Measurements from ENCODE around the gene NUP93.
"Not testable (repeated sequence)": the region's sequence is repeated elsewhere in the genome, so short reads cannot be mapped to it uniquely, and the experiment has no call there.

NUP93 gene

GRCh38 chr16:56870276-56870888 is 140.5 kb downstream of the NUP93 start:
- DNase-seq (ENCODE audit: low spot score), result no peak

- no peak for DNase-seq (ENCODE audit: low spot score)
These were observed 141.3 kb downstream of the NUP93 start for GRCh38 chr16:56871172-56871593.

- no peak for DNase-seq (ENCODE audit: low spot score)
These were observed 143.0 kb downstream of the NUP93 start for GRCh38 chr16:56872863-56873391.

- DNase-seq (ENCODE audit: low spot score), result no peak
These were observed 144.9 kb downstream of the NUP93 start for GRCh38 chr16:56874800-56875199.

- DNase-seq (ENCODE audit: low spot score), result peak; percentile 26
These were observed 146.1 kb downstream of the NUP93 start for GRCh38 chr16:56876048-56876447.

GRCh38 chr16:56877486-56878182 is 147.7 kb downstream of the NUP93 start:
- DNase-seq (ENCODE audit: low spot score), result no peak

GRCh38 chr16:56878282-56878854 is 148.4 kb downstream of the NUP93 start:
- DNase-seq (ENCODE audit: low spot score), result no peak

GRCh38 chr16:56879276-56879675 is 149.3 kb downstream of the NUP93 start:
- no peak for DNase-seq (ENCODE audit: low spot score)

GRCh38 chr16:56880176-56880575 is 150.2 kb downstream of the NUP93 start:
- no peak for DNase-seq (ENCODE audit: low spot score)

- no peak for DNase-seq (ENCODE audit: low spot score)
These were observed 150.8 kb downstream of the NUP93 start for GRCh38 chr16:56880685-56881084.

GRCh38 chr16:56882077-56882800 is 152.3 kb downstream of the NUP93 start:
- no peak for DNase-seq (ENCODE audit: low spot score)

- DNase-seq (ENCODE audit: low spot score), result no peak
These were observed 153.7 kb downstream of the NUP93 start for GRCh38 chr16:56883586-56883985.

GRCh38 chr16:56884026-56884582 is 154.2 kb downstream of the NUP93 start:
- no peak for DNase-seq (ENCODE audit: low spot score)

GRCh38 chr16:56884929-56885328 is 155.0 kb downstream of the NUP93 start:
- not testable (repeated sequence) for DNase-seq (ENCODE audit: low spot score)

GRCh38 chr16:56885446-56886162 is 155.7 kb downstream of the NUP93 start:
- no peak for DNase-seq (ENCODE audit: low spot score)

- no peak for DNase-seq (ENCODE audit: low spot score)
These were observed 156.4 kb downstream of the NUP93 start for GRCh38 chr16:56886296-56886695.

- no peak for DNase-seq (ENCODE audit: low spot score)
These were observed 156.9 kb downstream of the NUP93 start for GRCh38 chr16:56886826-56887225.

- peak; percentile 84 for DNase-seq (ENCODE audit: low spot score)
These were observed 158.9 kb downstream of the NUP93 start for GRCh38 chr16:56888806-56889205.

GRCh38 chr16:56889206-56889605 is 159.3 kb downstream of the NUP93 start:
- no peak for DNase-seq (ENCODE audit: low spot score)

- DNase-seq (ENCODE audit: low spot score), result no peak
These were observed 161.8 kb downstream of the NUP93 start for GRCh38 chr16:56891685-56892084.

- no peak for DNase-seq (ENCODE audit: low spot score)
These were observed 162.8 kb downstream of the NUP93 start for GRCh38 chr16:56892705-56893104.
